ENCODE data around the gene SERPINH1. TPM values are rescaled to one million over a fixed set of nuclear protein-coding genes. Genes with fewer than 3 reads are reported as not detected.

Gene SERPINH1
- total and polyA plus RNA-seq, 2 experiments from 2014 or later = 444 to 955 TPM

DNA sequence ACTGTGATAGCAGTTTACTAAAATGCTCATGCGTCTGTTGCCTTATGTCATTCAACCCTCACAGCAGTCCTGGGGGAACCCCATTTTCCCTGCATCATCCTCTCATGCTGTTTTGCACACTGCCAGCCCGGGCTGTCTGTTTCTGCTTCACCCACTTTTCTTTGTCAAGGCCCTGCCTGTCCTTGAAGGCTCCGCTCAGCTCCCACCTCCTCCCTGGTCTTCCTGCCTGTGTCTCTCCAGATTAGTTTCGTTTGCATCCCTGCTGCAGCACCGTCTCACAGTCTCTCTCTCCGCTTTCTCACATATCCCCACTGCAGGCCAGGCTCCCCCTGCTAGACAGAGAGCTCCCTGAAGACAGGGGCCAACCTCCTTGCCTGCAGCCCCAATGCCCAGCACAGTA is 29.9 kb downstream of the SERPINH1 start:
- no peaks in the 10 kb centered on the region for H3K9me3 ChIP-seq (ENCODE audit: low read depth)
- no peaks in the 10 kb centered on the region for H3K27me3 ChIP-seq
- no peaks in the 10 kb centered on the region for H3K36me3 ChIP-seq
- TF ChIP-seq, protein P1, sequence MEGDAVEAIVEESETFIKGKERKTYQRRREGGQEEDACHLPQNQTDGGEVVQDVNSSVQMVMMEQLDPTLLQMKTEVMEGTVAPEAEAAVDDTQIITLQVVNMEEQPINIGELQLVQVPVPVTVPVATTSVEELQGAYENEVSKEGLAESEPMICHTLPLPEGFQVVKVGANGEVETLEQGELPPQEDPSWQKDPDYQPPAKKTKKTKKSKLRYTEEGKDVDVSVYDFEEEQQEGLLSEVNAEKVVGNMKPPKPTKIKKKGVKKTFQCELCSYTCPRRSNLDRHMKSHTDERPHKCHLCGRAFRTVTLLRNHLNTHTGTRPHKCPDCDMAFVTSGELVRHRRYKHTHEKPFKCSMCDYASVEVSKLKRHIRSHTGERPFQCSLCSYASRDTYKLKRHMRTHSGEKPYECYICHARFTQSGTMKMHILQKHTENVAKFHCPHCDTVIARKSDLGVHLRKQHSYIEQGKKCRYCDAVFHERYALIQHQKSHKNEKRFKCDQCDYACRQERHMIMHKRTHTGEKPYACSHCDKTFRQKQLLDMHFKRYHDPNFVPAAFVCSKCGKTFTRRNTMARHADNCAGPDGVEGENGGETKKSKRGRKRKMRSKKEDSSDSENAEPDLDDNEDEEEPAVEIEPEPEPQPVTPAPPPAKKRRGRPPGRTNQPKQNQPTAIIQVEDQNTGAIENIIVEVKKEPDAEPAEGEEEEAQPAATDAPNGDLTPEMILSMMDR (IDR thresholded peaks at IDR 0.05; ENCODE audit: low read depth, low read length) = no peak
- no peak for DNase-seq (ENCODE audit: low read depth in 1 of 2, low spot score in 1 of 2)
- peaks cover 9% of the 10 kb centered on the region for H3K4me1 ChIP-seq (ENCODE audit: low read depth)
- H3K4me3 ChIP-seq = no peak overlapping the region
- no peak overlapping the region for H3K27ac ChIP-seq

DNA sequence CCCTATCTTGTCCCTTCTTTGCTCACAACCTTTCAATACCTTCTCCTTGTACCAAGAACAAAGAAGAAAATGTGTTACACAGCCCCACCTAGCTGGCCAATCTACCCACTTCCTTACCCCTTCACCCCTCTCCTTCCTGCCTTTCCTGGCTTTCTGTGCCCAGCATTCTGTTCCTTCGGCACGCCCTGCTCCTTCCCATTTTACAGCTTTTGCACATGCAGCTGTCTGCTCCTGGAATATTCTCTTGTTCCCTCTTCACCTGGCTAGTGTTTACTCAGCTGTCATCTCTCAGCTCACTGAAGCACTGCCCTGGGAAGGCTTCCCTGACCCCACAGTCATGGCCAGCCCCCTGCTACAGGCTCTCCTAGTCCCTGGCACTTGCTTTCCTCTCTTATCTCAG is 30.7 kb downstream of the SERPINH1 start:
- no peak for DNase-seq (ENCODE audit: low read depth in 1 of 2, low spot score in 1 of 2)
- Histone ChIP-seq H3K9me3 (ENCODE audit: low read depth) (no peaks in the 10 kb centered on the region), H3K36me3 (no peaks in the 10 kb centered on the region), H3K27ac (no peak overlapping the region), H3K4me1 (ENCODE audit: low read depth) (peaks cover 9% of the 10 kb centered on the region), H3K27me3 (no peaks in the 10 kb centered on the region), H3K4me3 (no peak overlapping the region)
- TF ChIP-seq, protein P1 (IDR thresholded peaks at IDR 0.05; ENCODE audit: low read depth, low read length) = no peak

DNA sequence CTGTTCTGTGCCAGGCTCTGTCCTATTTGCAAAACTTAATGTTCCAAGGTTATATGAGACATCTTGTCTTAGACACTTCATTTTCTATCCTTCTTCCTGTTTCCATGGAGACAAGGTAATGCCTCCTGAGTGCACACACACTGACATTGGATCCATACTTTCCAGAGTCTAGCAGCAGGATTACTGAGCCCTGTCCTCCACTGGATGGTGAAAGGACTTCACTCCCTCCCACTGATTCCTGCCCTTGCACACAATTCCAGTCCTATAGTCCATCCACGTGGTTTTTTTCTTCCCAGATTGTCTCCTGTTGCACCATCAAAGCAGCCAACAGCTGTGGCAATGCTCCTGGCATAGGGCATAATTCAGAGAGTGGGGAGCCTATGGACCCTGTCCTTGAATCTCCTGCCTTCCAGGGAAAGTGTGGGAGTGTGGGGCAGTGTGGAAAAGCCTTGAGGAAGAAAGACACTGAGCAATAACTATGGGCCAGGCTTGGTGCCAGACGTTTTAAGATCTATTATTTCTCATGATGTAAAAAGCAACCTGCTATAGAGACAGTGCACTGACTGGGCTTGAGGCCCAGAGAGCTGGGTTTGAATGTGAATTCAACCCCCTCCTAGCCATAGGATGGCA is 31.3 kb downstream of the SERPINH1 start:
- no peak overlapping the region for H3K4me3 ChIP-seq
- peak in 1 of 2 donors; percentile 50 for DNase-seq (ENCODE audit: low read depth in 1 of 2, low spot score in 1 of 2)
- H3K9me3 ChIP-seq (ENCODE audit: low read depth) = no peaks in the 10 kb centered on the region
- TF ChIP-seq, protein P1 (IDR thresholded peaks at IDR 0.05; ENCODE audit: low read depth, low read length) = no peak
- H3K4me1 ChIP-seq (ENCODE audit: low read depth) = peaks cover 9% of the 10 kb centered on the region
- no peaks in the 10 kb centered on the region for H3K36me3 ChIP-seq
- no peak overlapping the region for H3K27ac ChIP-seq
- no peaks in the 10 kb centered on the region for H3K27me3 ChIP-seq

DNA sequence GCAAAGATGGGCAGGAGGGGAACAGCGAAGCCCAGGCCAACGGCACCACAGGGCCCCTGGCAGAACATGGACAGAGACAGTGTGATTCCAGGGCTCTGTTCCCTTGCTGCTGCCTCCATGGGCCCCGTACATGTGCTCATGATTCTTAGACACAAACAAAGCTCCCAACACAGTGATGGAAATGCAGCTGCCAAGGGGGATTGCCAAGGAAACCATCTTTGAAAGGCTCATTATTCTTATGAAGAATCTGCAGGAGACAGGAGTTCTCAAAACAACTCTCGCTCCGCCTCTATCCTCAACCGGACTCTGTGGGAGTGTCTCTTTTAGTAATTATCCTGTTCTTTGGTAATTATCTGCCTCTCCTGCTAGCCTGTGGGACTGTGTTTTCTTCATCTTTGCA is 32.2 kb downstream of the SERPINH1 start:
- TF ChIP-seq, protein P1 (IDR thresholded peaks at IDR 0.05; ENCODE audit: low read depth, low read length) = no peak
- Histone ChIP-seq H3K27ac (no peak overlapping the region), H3K4me1 (ENCODE audit: low read depth) (peaks cover 9% of the 10 kb centered on the region), H3K36me3 (no peaks in the 10 kb centered on the region), H3K4me3 (no peak overlapping the region), H3K9me3 (ENCODE audit: low read depth) (no peaks in the 10 kb centered on the region), H3K27me3 (no peaks in the 10 kb centered on the region)
- no peak for DNase-seq (ENCODE audit: low read depth in 1 of 2, low spot score in 1 of 2)

DNA sequence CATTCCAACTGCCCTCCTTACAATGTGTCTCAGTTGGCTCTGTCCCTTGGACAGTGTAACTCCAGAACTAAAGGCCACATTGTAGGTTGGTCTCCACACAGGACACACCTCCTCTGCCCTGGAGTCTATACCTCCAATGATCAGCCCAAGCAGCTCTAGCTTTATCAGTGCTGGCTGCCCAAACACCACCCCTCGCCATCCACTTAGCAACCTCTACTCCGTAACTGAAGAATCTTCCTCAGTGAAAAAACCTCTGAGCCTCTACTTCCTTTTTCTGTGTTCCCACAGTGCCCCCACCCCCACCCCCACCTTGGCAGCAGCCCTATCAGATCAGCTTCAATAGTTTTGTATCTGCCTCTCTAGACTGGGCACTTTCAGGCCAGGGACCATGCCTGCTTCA is 33.4 kb downstream of the SERPINH1 start:
- no peaks in the 10 kb centered on the region for H3K9me3 ChIP-seq (ENCODE audit: low read depth)
- TF ChIP-seq, protein P1 (IDR thresholded peaks at IDR 0.05; ENCODE audit: low read depth, low read length) = no peak
- no peak for DNase-seq (ENCODE audit: low read depth in 1 of 2, low spot score in 1 of 2)
- no peak overlapping the region for H3K4me3 ChIP-seq
- no peak overlapping the region for H3K27ac ChIP-seq
- no peaks in the 10 kb centered on the region for H3K27me3 ChIP-seq
- H3K36me3 ChIP-seq = no peaks in the 10 kb centered on the region
- peaks cover 3% of the 10 kb centered on the region for H3K4me1 ChIP-seq (ENCODE audit: low read depth)
